ENCODE results near the gene PARD3. TPM values are rescaled to one million over a fixed set of nuclear protein-coding genes. Genes with fewer than 3 reads are reported as not detected.
A peak's percentile ranks its signal among the peaks of the same experiment; 100 is the strongest.
"Not testable (repeated sequence)": the region's sequence is repeated elsewhere in the genome, so short reads cannot be mapped to it uniquely, and the experiment has no call there.

PARD3 gene
- total and polyA plus RNA-seq, 12 donors: 17.0 to 93.8 (median 47.3) TPM

DNA sequence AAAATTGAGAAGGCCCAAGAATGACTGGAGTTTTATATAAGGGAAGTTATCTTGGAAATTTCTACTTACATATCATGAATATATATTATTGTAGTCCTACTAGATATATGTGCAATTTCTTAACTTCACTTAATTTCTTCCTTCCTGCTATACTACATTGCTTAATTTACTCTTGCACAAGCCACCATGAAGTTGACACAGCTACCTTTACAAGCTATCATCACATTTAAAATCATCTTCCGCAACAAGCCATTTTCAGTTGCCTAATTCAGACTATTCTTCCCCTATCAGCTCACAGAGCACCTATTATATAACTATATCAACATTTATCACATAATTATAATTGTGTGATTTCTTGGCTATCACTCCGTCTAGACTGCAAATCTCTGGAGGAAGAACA is 418.4 kb downstream of the PARD3 start:
- no peaks in the 10 kb centered on the region for H3K27me3 ChIP-seq
- 80 to 88% (median 88%) methylated on average over 2 of the region's 2 CpGs for WGBS, 4 donors
- H3K4me3 ChIP-seq: no peak overlapping the region
- intact Hi-C loops (cut with DNase I): no loop called here
- H3K36me3 ChIP-seq (replicated peaks in 1 of 2): no peaks in the 10 kb centered on the region
- DNase-seq: no peak
- no peaks in the 10 kb centered on the region for H3K9me3 ChIP-seq (replicated peaks in 1 of 3)
- no peak overlapping the region for H3K27ac ChIP-seq
- peaks cover 0 to 10% of the 10 kb centered on the region in 2 donors for H3K4me1 ChIP-seq (replicated peaks in 1 of 2)
- TF ChIP-seq, protein P1, sequence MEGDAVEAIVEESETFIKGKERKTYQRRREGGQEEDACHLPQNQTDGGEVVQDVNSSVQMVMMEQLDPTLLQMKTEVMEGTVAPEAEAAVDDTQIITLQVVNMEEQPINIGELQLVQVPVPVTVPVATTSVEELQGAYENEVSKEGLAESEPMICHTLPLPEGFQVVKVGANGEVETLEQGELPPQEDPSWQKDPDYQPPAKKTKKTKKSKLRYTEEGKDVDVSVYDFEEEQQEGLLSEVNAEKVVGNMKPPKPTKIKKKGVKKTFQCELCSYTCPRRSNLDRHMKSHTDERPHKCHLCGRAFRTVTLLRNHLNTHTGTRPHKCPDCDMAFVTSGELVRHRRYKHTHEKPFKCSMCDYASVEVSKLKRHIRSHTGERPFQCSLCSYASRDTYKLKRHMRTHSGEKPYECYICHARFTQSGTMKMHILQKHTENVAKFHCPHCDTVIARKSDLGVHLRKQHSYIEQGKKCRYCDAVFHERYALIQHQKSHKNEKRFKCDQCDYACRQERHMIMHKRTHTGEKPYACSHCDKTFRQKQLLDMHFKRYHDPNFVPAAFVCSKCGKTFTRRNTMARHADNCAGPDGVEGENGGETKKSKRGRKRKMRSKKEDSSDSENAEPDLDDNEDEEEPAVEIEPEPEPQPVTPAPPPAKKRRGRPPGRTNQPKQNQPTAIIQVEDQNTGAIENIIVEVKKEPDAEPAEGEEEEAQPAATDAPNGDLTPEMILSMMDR (IDR thresholded peaks at IDR 0.05): no peak
- no peak for TF ChIP-seq POLR2A (IDR thresholded peaks at IDR 0.05)

DNA sequence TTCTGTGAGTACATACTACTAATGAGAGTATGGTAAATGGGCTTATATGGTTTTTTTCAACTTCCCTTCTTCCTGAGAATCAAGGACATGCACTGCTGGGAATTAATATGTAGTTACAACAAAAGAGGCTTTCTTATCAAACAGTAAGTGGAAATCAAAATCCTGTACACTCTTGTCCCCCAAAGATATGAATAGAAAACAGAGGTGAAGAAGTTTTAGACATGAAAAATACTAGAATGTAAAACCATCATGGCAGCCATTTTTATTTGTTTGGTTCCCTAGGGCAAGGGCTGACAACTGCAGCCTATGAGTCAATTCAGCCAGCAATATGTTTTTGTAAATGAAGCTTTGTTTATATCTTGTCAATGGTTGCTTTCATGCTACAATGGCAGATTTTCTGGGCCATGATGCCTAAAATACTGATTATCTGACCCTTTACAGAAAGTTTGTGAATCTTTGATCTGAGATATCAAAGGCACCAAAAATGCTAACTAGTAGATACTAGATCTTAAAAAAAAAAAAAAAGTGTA is 422.4 kb downstream of the PARD3 start:
- Histone ChIP-seq H3K4me1 (replicated peaks in 1 of 2) (peaks cover 0 to 9% of the 10 kb centered on the region in 2 donors), H3K27ac (no peak overlapping the region), H3K4me3 (no peak overlapping the region), H3K9me3 (replicated peaks in 1 of 3) (no peaks in the 10 kb centered on the region), H3K27me3 (no peaks in the 10 kb centered on the region), H3K36me3 (replicated peaks in 1 of 2) (no peaks in the 10 kb centered on the region)
- TF ChIP-seq POLR2A (IDR thresholded peaks at IDR 0.05): no peak
- TF ChIP-seq, protein P1 (IDR thresholded peaks at IDR 0.05): no peak
- intact Hi-C loops (cut with DNase I): no loop called here
- no peak for DNase-seq

DNA sequence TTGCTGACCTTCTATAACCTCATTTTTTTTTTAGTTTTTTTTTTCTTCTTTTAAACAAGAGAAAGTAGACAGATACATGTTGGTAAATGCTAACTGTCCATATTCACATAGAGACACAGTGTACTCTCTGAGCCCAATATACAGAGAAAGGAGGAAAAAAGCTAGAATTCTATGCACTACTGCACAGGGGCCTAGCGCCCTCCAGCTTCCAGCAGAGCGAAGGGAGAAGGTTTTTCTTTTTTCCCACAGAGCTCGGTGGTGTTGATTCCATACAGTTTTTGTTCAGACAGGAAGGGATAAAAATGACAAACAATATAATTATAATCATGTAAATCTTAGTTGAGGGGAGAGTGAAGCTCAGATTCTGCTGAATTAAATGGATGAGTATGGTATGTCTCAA is 423.9 kb downstream of the PARD3 start:
- intact Hi-C loops (cut with DNase I); H3K4me3 ChIP-seq; H3K9me3 ChIP-seq (replicated peaks in 1 of 3); DNase-seq; H3K4me1 ChIP-seq (replicated peaks in 1 of 2); H3K36me3 ChIP-seq (replicated peaks in 1 of 2); H3K27ac ChIP-seq; H3K27me3 ChIP-seq: not testable (repeated sequence)
- 72 to 76% (median 74%) methylated on average over 3 of the region's 3 CpGs for WGBS, 4 donors
- TF ChIP-seq, protein P1 (IDR thresholded peaks at IDR 0.05): peak in 2 of 6 experiments; percentile 6 to 10

DNA sequence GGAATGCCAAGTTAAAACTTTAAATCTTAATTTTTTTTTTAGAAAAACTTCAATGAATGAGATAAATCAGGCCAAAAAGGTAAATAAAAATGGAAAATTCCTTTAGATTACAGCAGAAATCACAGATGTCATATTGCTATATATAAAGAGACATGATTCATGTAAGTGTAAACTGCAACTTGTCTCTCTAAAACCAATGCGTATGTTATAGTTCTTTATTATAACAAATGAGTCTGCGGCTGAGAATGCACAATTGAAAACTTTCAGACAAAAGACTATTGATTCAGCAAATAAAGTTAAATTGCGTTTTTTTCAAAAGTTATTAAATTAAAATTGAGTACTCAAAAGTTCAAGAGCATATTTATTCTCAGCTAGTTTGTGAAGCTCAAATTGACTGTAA is 425.3 kb downstream of the PARD3 start:
- 96 to 98% (median 98%) methylated on average over 3 of the region's 3 CpGs for WGBS, 4 donors

More for the DNA sequence above, 425.3 kb downstream of the PARD3 start:
- Histone ChIP-seq H3K9me3 (replicated peaks in 1 of 3) (no peaks in the 10 kb centered on the region), H3K36me3 (replicated peaks in 1 of 2) (no peaks in the 10 kb centered on the region), H3K27ac (no peak overlapping the region), H3K4me3 (no peak overlapping the region), H3K4me1 (replicated peaks in 1 of 2) (no peaks in the 10 kb centered on the region), H3K27me3 (no peaks in the 10 kb centered on the region)
- DNase-seq: no peak
- TF ChIP-seq, protein P1 (IDR thresholded peaks at IDR 0.05): no peak
- no peak for TF ChIP-seq POLR2A (IDR thresholded peaks at IDR 0.05)
- intact Hi-C loops (cut with DNase I): no loop called here
